B cell (primary cell): ENCODE data around the gene MAP1B. TPM values are rescaled to one million over a fixed set of nuclear protein-coding genes. Genes with fewer than 3 reads are reported as not detected.

Source experiments
- ATAC-seq: fragments of 200-7000 bp; cut with Tn5 transposase; one replicate; pipeline ENCODE4 v1.10.0; 2021; ENCODE audit warnings: low read depth, mild to moderate bottlenecking, moderate number of reproducible peaks, moderate library complexity
- CTCF ChIA-PET: fragments of 350-600 bp; sonication (Branson Sonifier 250); formaldehyde crosslinking; loops from one replicate; lab custom pipeline; 2021; ENCODE audit warnings: antibody characterized with exemption, inconsistent platforms; lab: Charles Lee
- POLR2A ChIA-PET: fragments of 350-600 bp; sonication (Branson Sonifier 250); formaldehyde crosslinking; loops from one replicate; lab custom pipeline; 2021; ENCODE audit warnings: antibody characterized with exemption; lab: Charles Lee
- DNase-seq: peaks from one replicate; pipeline ENCODE4 v3.0.0; 2013
- H2AFZ ChIP-seq: 2 replicates; pipeline ENCODE4 v1.6.1; 2012; ENCODE audit warnings: mild to moderate bottlenecking, low read depth, low read length; ENCODE audit not compliant: insufficient read depth, poor library complexity, severe bottlenecking
- H3K27ac ChIP-seq, 2 donors: 1 replicate in 1 of 2; 2 replicates in 1 of 2; pipeline ENCODE4 v1.5.1; 2012 to 2013; ENCODE audit warnings: low read length in 2 of 2, mild to moderate bottlenecking in 2 of 2, moderate library complexity in 1 of 2
- H3K27me3 ChIP-seq, 4 experiments: fragments of 200-600 bp in 1 of 4; sonication (generic) in 1 of 4; replicated peaks in 1 of 4; 1 replicate in 2 of 4; 2 replicates in 2 of 4; pipeline versions ENCODE4 v1.6.1 to v1.7.0; 2013 to 2016; ENCODE audit warnings: low read length in 3 of 4, mild to moderate bottlenecking in 2 of 4, mixed read lengths in 1 of 4, moderate library complexity in 1 of 4; ENCODE audit not compliant: insufficient read depth in 4 of 4, control insufficient read depth in 3 of 4; ENCODE audit errors: control extremely low read depth in 1 of 4
- H3K36me3 ChIP-seq, 2 experiments: replicated peaks in 1 of 2; 1 replicate in 1 of 2; 2 replicates in 1 of 2; pipeline versions ENCODE4 v1.6.1 to v1.7.1; 2013; ENCODE audit warnings: low read length in 1 of 2; ENCODE audit not compliant: insufficient read depth in 2 of 2, control insufficient read depth in 1 of 2; ENCODE audit errors: control extremely low read depth in 1 of 2, extremely low read depth in 1 of 2
- H3K4me1 ChIP-seq, 2 donors: fragments of 200-600 bp in 1 of 2; sonication (generic) in 1 of 2; 1 replicate in 1 of 2; 2 replicates in 1 of 2; pipeline versions ENCODE4 v1.5.1 to v1.6.1; 2013 to 2017; ENCODE audit warnings: low read length in 2 of 2; ENCODE audit not compliant: control insufficient read depth in 2 of 2, insufficient read depth in 2 of 2
- H3K4me2 ChIP-seq: replicated peaks from 2 replicates; pipeline ENCODE3; 2012; ENCODE audit warnings: mild to moderate bottlenecking, low read depth, low read length; ENCODE audit not compliant: poor library complexity, severe bottlenecking
- H3K4me3 ChIP-seq, 5 experiments: fragments of 200-600 bp in 1 of 5; sonication (generic) in 1 of 5; 1 replicate in 3 of 5; 2 replicates in 2 of 5; pipeline versions ENCODE4 v1.5.1 to v1.7.0; 2011 to 2016; ENCODE audit warnings: low read length in 4 of 5, mild to moderate bottlenecking in 4 of 5, low read depth in 2 of 5, control low read depth in 1 of 5, moderate library complexity in 1 of 5; ENCODE audit not compliant: insufficient read depth in 1 of 5; ENCODE audit errors: control extremely low read depth in 1 of 5, extremely low read depth in 1 of 5
- H3K79me2 ChIP-seq: fragments of 200-600 bp; sonication (generic); one replicate; pipeline ENCODE4 v1.6.0; 2016; ENCODE audit warnings: low read length; ENCODE audit not compliant: control insufficient read depth, insufficient read depth
- H3K9ac ChIP-seq: fragments of 200-600 bp; sonication (generic); 2 replicates; pipeline ENCODE4 v1.6.1; 2017; ENCODE audit warnings: mild to moderate bottlenecking, low read length, moderate library complexity
- H3K9me3 ChIP-seq, 3 donors: one replicate each; pipeline versions ENCODE4 v1.6.1 to v1.7.1; 2013; ENCODE audit warnings: low read length in 2 of 3; ENCODE audit not compliant: control insufficient read depth in 2 of 3, insufficient read depth in 1 of 3; ENCODE audit errors: control extremely low read depth in 1 of 3
- H4K20me1 ChIP-seq: 2 replicates; pipeline ENCODE4 v1.6.0; 2012; ENCODE audit warnings: mild to moderate bottlenecking, low read length; ENCODE audit not compliant: insufficient read depth, control insufficient read depth, poor library complexity, severe bottlenecking
- H3K27ac Mint-ChIP-seq: one replicate; pipeline ENCODE4 v1.8.0; 2021; ENCODE audit warnings: mixed read lengths
- H3K27me3 Mint-ChIP-seq: one replicate; pipeline ENCODE4 v1.8.0; 2021; ENCODE audit warnings: mixed read lengths
- H3K4me1 Mint-ChIP-seq: one replicate; pipeline ENCODE4 v1.8.0; 2021; ENCODE audit warnings: mixed read lengths
- H3K4me3 Mint-ChIP-seq: one replicate; pipeline ENCODE4 v1.8.0; 2021; ENCODE audit warnings: mixed read lengths
- H3K9me3 Mint-ChIP-seq: one replicate; pipeline ENCODE4 v1.8.0; 2022; ENCODE audit warnings: mixed read lengths; ENCODE audit not compliant: insufficient read depth
- CTCF ChIP-seq: fragments of 200-600 bp; IDR thresholded peaks from one replicate; pipeline ENCODE4 v1.8.0; 2022; ENCODE audit warnings: antibody characterized with exemption, mild to moderate bottlenecking
- EZH2 ChIP-seq: IDR thresholded peaks from 2 replicates; pipeline ENCODE4 v1.6.1; 2012; ENCODE audit warnings: borderline replicate concordance, low read depth, mild to moderate bottlenecking, moderate library complexity, low read length; ENCODE audit not compliant: insufficient read depth, poor library complexity, severe bottlenecking
- WGBS: methylation state at CpG from one replicate; pipeline ENCODE4 v1.1.5; 2013; ENCODE audit warnings: missing lambda C conversion rate; ENCODE audit not compliant: insufficient coverage; 5-methylcytosine and 5-hydroxymethylcytosine counted together
- intact Hi-C: fragments of 100-400 bp; cut with micrococcal nuclease; formaldehyde crosslinking; loops from one replicate; pipeline ENCODE4 v1.10.0; 2022
- polyA plus RNA-seq: library from polyadenylated mRNA; depleted of rRNA; stranded (reverse); fragments of >200 nt; gene quantifications from 2 replicates; pipeline ENCODE4 v1.2.3, GENCODE V29; 2012
- total RNA-seq, 2 donors: library from RNA; stranded (reverse); fragments of 120-200 nt in 1 of 2; gene quantifications; 1 replicate in 1 of 2; 2 replicates in 1 of 2; pipeline versions ENCODE4 v1.2.3 to v1.2.4, GENCODE V29; 2013 to 2022

MAP1B gene
- total and polyA plus RNA-seq, 2 donors (not counting 1 experiment from before 2014, with no cell fraction given), result 0.15 TPM; not detected in 1

- WGBS, result no CpG with 5 or more reads among the region's 1 CpG
- ChIA-PET POLR2A (no interaction called here), CTCF (no interaction called here)
- Histone ChIP-seq H3K79me2 (no peaks in the 10 kb centered on the region), H3K27me3 (peaks cover 0 to 17% (median 2%) of the 10 kb centered on the region in 4 experiments), H3K4me1 (no peaks in the 10 kb centered on the region), H3K9me3 (no peaks in the 10 kb centered on the region), H2AFZ (no peak overlapping the region), H3K9ac (no peak overlapping the region), H3K4me3 (no peak overlapping the region), H4K20me1 (no peaks in the 10 kb centered on the region), H3K4me2 (no peak overlapping the region), H3K27ac (no peak overlapping the region), H3K36me3 (no peaks in the 10 kb centered on the region)
- Mint-ChIP-seq H3K4me3 (no peak overlapping the region), H3K27me3 (peaks cover 37% of the 10 kb centered on the region), H3K27ac (no peak overlapping the region), H3K9me3 (no peaks in the 10 kb centered on the region), H3K4me1 (no peaks in the 10 kb centered on the region)
- no peak for ATAC-seq
- TF ChIP-seq EZH2 (no peak), CTCF (no peak)
- DNase-seq, result no peak
- intact Hi-C loops, result no loop called here
Observed at GRCh38 chr5:72082048-72082447, 25.2 kb upstream of the MAP1B start.

DNA sequence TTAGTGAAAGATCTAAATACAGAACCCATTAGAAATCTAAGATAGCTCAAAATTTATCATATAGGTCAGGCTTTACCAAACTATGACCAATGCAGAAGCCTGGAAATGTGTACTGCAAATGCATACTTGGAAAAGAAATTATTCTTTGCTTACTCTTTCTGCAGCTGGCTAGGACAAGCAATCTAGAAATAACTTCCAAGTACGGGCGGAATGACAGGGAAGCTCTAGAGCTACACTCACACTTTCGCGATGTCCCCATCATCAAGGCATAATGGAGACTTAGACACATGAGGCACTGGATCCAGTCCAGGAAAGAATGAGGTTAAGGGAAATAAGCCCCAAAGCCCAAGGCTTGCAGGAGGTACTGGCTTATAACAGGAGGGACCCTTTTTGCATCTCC lies 22.4 kb upstream of the MAP1B start:
- Mint-ChIP-seq H3K27me3 (peaks cover 24% of the 10 kb centered on the region), H3K27ac (no peak overlapping the region), H3K9me3 (no peaks in the 10 kb centered on the region), H3K4me1 (no peaks in the 10 kb centered on the region), H3K4me3 (no peak overlapping the region)
- Histone ChIP-seq H3K27ac (no peak overlapping the region), H3K79me2 (no peaks in the 10 kb centered on the region), H3K9me3 (no peaks in the 10 kb centered on the region), H3K4me1 (no peaks in the 10 kb centered on the region), H3K4me3 (no peak overlapping the region), H3K36me3 (no peaks in the 10 kb centered on the region), H3K27me3 (peaks cover 0 to 8% (median 2%) of the 10 kb centered on the region in 4 experiments), H2AFZ (no peak overlapping the region), H4K20me1 (no peaks in the 10 kb centered on the region), H3K4me2 (no peak overlapping the region), H3K9ac (no peak overlapping the region)
- ATAC-seq (no peak), DNase-seq (no peak)
- intact Hi-C loops, result no loop called here
- TF ChIP-seq CTCF (no peak), EZH2 (no peak)
- 100% methylated on average over 4 of the region's 4 CpGs for WGBS
- ChIA-PET CTCF (no interaction called here), POLR2A (no interaction called here)
